GM08714 (cell line): Measurements from ENCODE around the gene STT3B.
"Not testable (repeated sequence)": the region's sequence is repeated elsewhere in the genome, so short reads cannot be mapped to it uniquely, and the experiment has no call there.

ENCODE experiments used
- H3K4me3 ChIP-seq: fragments of 200-500 bp; sonication (Bioruptor generic); 2 replicates; pipeline ENCODE4 v1.5.1; 2014; ENCODE audit warnings: mild to moderate bottlenecking, low read length, inconsistent platforms
- ZNF274 ChIP-seq: IDR thresholded peaks from 2 replicates; pipeline ENCODE4 v1.6.1; 2012; ENCODE audit warnings: mild to moderate bottlenecking, low read depth, low read length

Gene STT3B

DNA sequence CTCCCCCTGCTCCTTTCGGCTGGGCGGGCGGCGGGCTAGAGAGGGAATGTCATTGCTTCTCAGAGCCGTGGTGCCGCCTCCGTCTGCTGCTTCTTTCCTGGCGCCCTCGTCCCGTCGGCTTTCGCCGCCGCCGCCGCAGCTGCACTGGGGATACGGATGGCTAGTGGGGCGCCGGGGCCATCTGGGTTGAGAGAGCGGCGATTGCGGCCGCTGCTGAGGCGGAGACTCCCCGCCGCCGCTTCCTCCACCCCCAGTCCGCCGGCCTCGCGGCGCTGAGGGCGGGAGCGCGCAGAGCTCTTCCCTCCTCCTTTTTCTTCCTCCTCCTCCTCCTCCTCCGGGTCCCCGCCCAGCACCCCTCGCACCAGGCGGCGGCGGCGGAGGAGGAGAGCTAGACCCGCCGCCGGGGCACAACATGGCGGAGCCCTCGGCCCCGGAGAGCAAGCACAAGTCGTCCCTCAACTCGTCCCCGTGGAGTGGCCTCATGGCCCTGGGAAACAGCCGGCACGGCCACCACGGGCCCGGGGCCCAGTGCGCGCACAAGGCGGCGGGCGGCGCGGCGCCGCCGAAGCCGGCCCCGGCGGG is at the start of gene STT3B:
STT3B (plus strand) TSS at position 339 of the 582 bp plus-strand sequence; CDS start at position 413, 74 bp downstream.
- no peak for TF ChIP-seq ZNF274
- peak within 1 kb of the TSS; percentile 99 for H3K4me3 ChIP-seq

DNA sequence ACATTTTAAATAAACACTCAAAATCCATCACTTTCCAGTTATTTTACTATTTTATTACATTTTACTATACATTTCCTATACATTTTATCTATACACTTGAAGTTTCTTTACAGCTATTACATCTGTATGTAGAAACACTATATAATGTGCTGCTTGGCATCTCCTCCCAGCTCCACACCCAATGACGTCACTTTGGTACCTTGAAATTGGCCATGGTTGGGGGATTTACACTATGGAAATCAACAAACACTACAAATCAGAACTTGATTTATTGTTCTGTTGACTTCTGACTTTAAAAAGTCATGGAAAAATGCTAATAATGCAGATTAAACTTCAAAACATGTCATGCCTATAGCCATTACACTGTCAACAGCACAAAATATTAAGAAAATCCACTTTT is 48.9 kb upstream of the STT3B start:
- H3K4me3 ChIP-seq: no peak overlapping the region
- TF ChIP-seq ZNF274: no peak

DNA sequence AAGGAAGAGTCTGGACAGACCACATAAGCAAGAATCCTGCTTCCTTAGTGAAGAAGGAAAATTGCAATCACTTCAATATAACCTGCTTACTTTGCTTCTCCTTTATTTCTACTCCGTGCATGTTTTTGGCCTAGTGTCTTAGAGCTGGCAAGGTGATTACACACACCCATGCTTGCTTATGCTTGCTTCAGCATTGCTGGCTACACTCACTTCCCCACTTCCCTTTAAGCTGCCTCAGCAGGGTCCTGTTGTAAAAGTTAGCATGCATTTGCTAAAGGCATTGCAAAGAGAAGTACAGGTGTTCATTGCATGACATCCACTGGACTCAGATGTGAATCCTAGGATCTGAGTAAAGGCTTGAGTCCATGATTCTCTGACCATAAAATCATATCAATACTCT is 47.5 kb upstream of the STT3B start:
- TF ChIP-seq ZNF274: no peak
- no peak overlapping the region for H3K4me3 ChIP-seq

DNA sequence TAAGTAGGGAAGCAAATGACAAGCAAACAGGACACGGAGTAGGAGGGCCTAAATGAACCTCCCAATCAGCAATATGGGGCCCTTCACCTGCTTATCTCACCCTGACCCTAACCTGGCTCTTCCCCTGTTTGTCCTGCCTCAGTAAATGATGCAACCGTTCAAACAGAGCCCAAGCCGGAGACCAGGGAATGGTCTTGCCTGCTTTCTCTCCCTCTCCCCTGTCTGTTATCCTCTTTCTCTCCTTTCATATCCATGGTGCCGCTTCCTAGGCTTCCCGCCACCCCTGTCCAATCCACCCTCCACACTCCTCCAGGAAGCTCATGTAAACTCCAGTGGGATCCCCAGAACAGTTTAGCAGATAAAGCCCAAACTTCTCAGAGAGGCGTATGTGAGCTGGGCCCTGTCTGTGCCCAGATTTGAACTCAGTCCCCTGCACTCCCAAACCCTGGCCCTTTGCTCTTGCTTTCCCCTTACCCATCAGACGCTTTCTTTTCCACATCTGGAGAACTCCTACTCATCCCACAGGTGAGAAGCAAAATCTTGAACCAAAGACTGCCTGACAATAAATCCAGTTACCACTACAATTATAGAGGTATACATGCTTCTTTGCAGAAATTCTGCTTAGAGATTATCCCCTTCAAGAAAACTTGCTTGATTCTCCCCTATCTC is 45.7 kb upstream of the STT3B start:
- TF ChIP-seq ZNF274: no peak
- no peak overlapping the region for H3K4me3 ChIP-seq

DNA sequence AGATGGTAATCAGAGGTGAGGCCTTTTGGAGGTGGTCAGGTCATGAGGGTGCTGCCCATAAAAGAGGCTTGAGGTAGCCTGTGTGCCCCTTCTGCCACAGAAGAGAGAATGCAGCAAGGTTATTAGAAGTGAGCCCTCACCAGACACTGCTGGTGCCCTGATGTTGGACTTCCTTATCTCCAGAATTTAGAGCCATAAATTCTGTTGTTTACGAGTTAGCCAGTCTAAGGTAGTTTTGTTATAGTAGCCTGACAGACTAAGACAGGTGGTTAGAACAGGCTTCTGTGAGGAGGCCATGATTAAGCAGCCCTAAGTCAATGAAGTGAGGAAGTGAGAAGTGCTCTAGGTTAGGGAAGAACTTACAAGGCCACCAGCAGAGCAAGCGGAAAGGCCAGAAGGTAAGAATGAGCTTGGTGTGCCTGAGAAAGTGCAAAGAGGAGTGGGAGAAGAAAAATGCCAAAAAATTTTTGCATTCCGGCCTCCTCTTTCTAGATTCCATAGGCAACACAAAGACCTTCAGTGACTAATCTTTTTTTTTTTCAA is 44.2 kb upstream of the STT3B start:
- H3K4me3 ChIP-seq: no peak overlapping the region
- TF ChIP-seq ZNF274: no peak

DNA sequence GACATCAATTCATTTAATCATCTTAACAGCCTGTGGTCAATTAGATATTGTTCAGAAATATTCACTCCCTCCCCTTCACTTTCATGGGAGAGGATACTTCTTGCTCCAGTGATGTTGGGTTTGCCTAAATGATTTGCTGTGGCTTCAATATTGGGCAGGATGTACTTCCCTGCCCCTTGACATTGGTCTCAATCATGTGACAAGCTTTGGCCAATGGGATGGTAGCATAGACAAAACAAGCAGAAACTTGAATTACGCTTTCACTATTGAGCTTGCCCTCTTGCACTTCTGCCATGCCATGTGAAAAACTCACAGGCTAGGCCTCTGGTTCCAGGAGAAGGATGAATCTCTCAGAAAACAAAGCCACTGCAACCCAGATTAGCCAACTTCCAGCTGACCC is 42.2 kb upstream of the STT3B start:
- H3K4me3 ChIP-seq: no peak overlapping the region
- TF ChIP-seq ZNF274: no peak

DNA sequence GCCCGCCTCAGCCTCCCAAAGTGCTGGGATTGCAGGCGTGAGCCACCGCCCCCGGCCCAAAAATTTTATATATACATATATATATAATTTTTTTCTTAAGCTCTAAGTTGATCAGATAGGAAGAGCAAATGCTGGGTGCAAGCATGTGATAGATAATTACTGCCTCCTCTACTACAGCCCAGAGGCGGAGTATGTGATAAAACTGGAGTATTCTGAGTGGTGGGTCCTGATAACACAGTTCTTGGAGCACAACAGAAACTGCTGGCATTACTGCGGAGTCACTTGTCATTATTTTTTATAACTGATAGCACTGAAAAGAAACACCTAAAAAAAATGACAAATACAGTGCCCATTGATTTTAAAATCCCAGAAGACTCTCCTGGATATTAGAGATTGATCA is 41.1 kb upstream of the STT3B start:
- TF ChIP-seq ZNF274: no peak
- H3K4me3 ChIP-seq: no peak overlapping the region

DNA sequence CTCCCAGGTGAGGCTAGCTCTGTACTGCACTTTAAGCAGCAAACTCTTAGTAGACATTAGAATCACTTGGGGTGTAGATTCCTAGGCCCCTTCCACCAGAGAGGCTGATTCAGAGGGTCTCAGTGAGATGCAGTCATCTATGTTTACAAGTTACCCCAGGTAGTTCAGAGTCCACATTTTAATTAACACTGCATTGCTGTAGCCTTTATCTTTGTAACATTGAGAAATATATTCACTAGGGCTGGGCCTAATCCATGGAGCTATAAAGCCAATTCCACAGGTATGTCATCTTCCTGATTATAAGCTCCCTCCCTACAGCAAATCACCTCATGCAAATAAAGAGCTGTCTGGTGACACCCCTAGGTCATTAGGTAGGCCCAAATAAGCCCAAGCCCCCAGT is 39.6 kb upstream of the STT3B start:
- no peak overlapping the region for H3K4me3 ChIP-seq
- TF ChIP-seq ZNF274: no peak

DNA sequence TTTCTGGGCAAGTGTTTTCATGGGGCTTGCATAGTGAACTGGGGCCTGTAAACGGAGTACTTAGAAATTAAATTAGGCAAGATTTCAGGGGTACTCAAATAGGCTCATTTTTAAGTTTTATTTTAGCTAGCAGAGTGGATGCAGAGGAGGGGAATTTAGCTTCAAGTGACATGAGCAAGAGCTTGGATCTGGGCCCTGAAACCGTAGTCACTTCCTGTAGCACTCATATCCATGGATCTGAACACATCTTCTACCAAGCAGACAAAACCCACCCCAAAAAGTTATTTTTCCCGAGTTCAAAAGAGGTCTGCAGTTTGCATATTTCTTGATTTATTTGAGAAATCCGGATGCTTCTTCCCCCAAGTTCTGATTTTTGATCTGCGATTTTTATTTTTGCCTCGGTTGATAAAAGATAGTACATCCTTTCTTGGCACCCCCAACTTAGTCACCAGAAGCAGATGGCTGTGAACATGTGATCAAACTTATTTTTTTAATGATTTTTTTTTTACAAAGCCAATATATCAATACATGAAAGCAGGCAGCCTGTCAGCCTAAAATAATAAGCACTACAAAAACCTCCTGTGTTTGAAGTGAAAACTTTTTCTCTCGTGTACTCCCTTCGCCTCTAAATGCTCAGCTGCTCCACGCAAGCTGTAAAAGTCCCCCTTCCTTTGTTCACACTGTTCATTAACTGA is 36.6 kb upstream of the STT3B start:
- H3K4me3 ChIP-seq: no peak overlapping the region
- TF ChIP-seq ZNF274: no peak

DNA sequence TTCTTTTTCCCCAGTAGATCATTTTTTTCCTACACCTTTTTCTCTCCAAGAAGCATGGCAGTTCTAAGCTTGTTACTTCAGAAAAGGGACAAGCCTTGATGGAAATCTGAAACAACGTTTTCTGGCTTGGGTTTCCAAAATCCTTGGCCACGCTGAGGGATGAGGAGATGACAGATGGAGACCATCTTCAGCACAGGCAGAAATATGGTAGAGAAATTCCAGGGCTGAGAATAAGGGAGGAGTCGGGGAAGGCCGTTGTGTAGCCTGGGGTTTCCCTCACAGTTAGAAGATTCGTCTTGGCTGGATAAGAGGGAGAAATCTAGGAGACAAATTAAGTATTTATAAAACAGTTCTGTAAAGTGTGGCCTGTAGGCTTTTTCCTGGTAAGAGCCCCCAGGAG is 33.9 kb upstream of the STT3B start:
- no peak for TF ChIP-seq ZNF274

DNA sequence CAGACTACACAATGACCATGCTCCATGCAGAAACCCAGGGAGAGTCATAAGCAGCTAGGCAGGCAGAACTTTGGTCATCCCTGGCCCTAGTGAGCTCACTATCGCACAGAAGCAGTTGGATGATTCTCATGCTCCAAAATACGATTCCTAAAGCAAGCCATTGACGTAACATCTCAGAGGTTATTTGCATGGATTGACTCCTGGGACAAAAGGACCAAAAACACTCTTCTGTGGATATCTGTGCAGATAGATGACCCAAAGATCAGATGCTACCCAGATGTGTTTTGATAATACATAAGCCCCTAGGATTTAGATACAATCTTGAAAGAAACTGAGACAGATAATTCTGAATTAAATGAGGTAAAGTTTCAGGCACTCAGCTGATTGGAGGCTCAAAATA is 33.4 kb upstream of the STT3B start:
- TF ChIP-seq ZNF274: no peak
- H3K4me3 ChIP-seq: no peak overlapping the region

More for the DNA sequence above, 33.9 kb upstream of the STT3B start:
- H3K4me3 ChIP-seq: no peak overlapping the region

DNA sequence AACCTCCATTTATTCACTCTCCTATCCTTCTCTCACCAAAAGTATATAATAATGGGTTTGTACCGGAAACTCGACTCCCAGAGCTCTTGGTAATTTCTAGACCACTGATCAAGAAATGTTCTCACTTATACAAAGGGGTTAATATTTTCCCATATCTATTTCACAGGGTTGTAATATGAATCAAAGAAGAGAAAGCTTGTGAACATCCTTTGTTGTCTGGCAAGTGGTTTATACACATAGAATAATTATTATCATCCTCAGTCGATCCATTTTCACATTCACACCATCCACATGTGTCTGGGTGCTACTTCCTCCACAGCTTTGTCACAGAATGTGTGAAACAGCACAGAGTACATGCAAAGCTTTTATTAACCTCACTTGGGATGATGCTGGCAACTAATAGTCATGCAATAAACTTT is 29.9 kb upstream of the STT3B start:
- no peak overlapping the region for H3K4me3 ChIP-seq
- TF ChIP-seq ZNF274: no peak

DNA sequence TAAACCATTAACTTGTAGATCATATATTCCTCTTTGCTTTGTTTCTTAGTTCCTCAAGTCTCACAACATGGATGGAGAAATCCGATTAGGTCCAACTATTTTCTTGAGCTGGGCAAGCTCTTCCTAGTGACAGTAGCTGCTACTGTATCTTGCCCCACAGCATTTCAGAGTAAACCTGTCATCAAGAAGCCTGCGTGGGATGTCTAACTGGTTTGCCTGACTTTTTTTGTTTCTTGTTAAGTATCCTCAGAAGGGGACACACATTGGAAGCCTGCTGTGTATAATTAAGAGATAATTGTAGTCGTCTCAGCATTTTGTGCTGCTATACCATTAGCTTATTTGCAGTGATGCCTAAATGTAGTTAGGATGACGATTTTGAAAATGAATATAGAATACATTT is 29.3 kb upstream of the STT3B start:
- no peak for TF ChIP-seq ZNF274
- H3K4me3 ChIP-seq: no peak overlapping the region

DNA sequence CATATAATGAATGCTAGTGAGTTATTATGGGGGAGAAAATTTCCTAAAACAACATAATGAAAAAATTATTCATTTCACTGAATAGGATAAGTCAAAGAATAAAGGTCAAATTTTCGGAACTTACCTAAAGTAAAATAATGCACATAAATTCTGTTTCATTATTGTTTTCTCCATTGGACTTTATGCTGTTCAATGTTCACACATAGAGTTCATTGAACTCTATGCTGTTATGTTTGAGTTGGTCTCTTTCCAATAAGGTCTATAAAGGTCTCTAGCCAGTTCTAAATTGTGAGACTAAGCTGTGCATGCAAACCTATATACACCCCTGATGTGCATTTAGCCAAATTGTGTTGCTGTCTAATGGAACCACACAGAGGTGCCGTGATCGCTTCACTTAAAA is 28.5 kb upstream of the STT3B start:
- TF ChIP-seq ZNF274: no peak
- no peak overlapping the region for H3K4me3 ChIP-seq

DNA sequence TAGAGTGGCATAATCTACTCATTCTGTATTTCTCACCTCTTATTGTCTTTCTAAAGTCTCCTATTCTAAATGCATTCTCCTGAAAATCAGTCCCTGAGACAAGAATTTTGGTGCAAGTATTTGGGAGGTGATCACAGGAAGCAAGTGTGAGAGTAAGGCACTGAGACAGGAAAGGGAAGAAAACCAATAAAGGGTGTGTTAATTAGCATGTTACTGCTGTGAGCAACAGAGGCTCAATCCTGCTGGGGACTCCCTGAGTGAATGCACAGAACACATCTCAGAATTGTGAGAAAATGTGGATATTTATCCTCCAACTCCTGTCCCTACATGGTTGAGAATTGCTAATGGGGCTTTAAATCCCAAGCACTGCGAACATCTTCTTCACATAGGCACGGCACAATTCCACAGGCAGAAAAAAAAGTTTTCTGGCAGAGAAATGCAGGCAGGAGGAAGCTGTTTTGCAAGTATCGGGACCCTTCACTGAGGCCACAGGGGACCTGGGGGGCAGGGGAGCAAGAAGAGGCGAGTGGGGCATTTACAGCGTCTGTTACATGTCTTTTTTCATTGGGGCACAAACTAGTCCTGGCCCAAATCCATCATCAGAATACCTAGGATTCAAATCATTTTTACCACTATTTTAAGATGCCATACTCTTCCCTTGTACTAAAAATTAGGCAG is 27.2 kb upstream of the STT3B start:
- no peak for TF ChIP-seq ZNF274
- no peak overlapping the region for H3K4me3 ChIP-seq

DNA sequence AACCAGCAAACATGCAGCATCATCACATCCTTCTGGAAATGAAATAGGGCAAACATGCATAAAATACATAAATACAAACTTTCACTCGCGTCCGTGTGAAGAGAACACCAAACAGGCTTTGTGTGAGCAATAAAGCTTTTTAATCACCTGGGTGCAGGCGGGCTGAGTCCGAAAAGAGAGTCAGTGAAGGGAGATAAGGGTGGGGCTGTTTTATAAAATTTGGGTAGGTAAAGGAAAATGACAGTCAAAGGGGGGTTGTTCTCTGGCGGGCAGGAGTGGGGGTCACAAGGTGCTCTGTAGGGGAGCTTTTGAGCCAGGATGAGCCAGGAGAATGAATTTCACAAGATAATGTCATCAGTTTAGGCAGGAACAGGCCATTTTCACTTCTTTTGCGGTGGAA is 26.2 kb upstream of the STT3B start:
- not testable (repeated sequence) for H3K4me3 ChIP-seq
